ENCODE results near the gene BANK1.
A peak's percentile ranks its signal among the peaks of the same experiment; 100 is the strongest.

The BANK1 gene

GRCh38 chr4:102120846-102121245 is 330.3 kb downstream of the BANK1 start:
- no peaks in the 10 kb centered on the region for H3K4me1 ChIP-seq (ENCODE audit: control insufficient read depth, insufficient read depth, low read length)
- no peak overlapping the region for H3K27ac ChIP-seq (ENCODE audit: extremely low read depth, low read depth, low read length)
- TF ChIP-seq ZSCAN18 (tag by site-specific recombination; IDR thresholded peaks at IDR 0.05) (no peak), ZNF223 (tag by site-specific recombination; IDR thresholded peaks at IDR 0.05) (no peak), ZNF585B (tag by site-specific recombination; IDR thresholded peaks at IDR 0.05) (no peak), ZNF776 (tag by site-specific recombination; IDR thresholded peaks at IDR 0.05; ENCODE audit: borderline replicate concordance) (no peak), IKZF3 (tag by site-specific recombination; IDR thresholded peaks at IDR 0.05) (no peak), ZNF26 (tag by site-specific recombination; IDR thresholded peaks at IDR 0.05) (no peak), SETDB1 (IDR thresholded peaks at IDR 0.05; ENCODE audit: insufficient read length, low read length) (peak; percentile 69)
- H3K9me3 ChIP-seq (ENCODE audit: control insufficient read depth, insufficient read depth, low read depth, low read length) = no peaks in the 10 kb centered on the region
- H3K4me3 ChIP-seq (ENCODE audit: low read depth, low read length) = no peak overlapping the region
- POLR2A ChIA-PET = no interaction called here
- H3K36me3 ChIP-seq (ENCODE audit: control insufficient read depth in 2 of 2, insufficient read depth in 1 of 2, low read length in 2 of 2) = no peaks in the 10 kb centered on the region
- CTCF ChIA-PET = interaction anchor here (0.7 kb wide), 1 partner anchor 972 kb away, joined by 3 read pairs; no protein-coding TSS in a partner anchor

Measured in HEK293 (cell line).